Central memory CD4-positive, alpha-beta T cell (primary cell): ENCODE results near the gene SNAP29.
"Not testable (repeated sequence)": the region's sequence is repeated elsewhere in the genome, so short reads cannot be mapped to it uniquely, and the experiment has no call there.

Experiments used
- DNase-seq: peaks from one replicate; pipeline ENCODE4 v3.0.0; 2022

Gene SNAP29

GRCh38 chr22:20867179-20868024 is 8.6 kb downstream of the SNAP29 start:
- DNase-seq, result no peak

DNA sequence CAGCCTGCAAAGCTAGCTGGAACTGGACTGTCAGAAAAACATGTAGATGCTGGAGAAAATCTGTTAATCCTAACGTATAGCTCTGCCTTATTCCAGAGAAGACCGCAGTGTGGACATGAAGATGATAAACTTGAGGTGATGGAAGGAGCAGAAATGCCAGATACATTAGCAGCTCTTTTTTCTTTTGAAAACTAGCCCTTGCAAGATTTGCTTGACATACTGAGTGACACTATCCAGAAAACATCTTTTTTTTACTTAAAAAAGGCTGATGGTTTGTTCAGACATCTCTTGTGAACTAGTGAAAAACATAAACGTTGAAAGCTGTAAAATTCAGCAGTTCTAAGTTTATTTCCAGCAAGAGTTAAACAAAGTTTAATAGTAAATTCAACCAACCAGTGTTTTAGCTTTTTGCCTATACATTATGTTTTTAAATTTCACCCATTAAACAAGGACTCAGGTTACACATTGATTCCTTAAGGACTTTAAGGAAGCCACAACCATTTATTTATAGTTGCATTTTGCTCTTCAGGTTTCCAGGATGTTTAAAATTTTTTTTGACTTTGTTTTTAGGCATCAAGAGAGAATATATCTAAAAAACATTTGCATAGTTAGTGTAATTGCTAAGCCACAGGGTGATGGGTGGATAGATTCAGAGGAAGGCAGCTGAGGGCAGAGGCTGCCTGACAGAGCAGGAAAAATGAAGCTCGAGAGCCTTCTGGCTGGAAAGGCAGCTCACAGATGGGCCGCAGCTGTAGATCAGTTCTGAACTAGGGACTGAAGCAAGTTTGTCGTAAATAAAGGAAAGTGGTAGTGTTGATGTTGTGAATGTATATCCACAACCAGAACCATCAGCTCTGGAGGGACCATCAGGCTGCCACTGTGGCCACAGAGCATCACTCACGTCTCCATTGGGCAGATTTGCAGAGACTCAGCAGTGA is 9.5 kb downstream of the SNAP29 start:
- DNase-seq, result no peak

DNA sequence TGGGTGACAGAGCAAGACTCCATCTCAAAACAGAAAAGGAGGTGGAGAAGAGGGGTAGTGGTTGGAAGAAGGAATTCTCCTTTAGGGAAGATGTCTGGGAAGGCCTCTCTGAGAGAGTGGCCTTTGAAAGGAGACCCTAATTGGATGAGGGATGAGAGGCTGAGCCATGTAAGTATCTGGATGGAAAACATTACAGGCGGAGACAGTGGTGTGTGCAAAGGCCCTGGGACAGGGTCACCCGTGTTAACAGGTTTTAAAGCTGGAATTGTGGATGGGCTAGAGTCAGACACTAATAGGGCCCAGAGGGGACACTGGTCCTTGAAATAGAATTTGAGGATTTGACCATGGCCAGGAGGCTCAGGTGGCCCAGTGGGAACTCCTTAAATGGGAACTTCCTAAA is 10.4 kb downstream of the SNAP29 start:
- DNase-seq, result no peak

- DNase-seq, result no peak
Measured at GRCh38 chr22:20873214-20873613, 14.4 kb downstream of the SNAP29 start.

DNA sequence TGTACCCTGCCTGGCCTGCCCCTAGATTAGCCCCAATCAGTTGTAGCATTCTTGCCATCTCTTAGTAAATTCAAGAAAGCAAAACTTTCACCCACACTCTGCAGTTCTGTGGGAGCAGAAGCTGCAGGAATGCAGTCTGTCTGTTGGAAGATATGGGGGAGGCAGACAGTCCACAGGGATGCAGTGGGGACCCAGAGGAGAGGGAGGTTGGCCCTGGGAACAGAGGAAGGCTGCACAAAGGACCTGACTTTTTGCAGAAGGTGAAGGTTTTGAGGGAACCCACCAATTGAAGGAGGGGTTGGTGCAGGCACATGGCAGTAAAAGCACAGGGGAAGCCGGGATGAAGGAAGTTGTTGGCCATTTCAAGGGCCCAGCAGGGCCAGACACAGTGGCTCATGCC is 16.5 kb downstream of the SNAP29 start:
- DNase-seq, result no peak

DNA sequence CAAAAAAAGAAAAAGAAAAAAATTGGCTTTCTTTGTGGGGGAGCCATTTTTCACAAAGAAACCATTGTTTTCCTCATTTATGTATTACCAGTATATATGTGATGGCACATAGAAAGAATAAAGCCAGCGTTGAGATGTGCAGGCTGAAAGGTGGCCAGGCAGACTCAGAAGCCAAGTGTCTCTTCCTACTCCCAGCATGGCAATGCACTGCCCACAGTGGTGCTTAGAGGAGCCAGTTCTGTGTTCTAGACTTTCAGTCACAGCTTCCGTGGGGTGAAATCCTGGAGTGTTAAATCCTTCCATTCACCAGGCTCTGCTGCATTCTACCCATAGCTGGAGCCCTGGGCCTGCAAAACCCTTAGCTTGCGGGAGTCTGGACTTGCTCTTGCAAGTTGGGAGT is 18.9 kb downstream of the SNAP29 start:
- DNase-seq, result no peak

GRCh38 chr22:20881231-20881630 is 22.4 kb downstream of the SNAP29 start:
- DNase-seq, result no peak

DNA sequence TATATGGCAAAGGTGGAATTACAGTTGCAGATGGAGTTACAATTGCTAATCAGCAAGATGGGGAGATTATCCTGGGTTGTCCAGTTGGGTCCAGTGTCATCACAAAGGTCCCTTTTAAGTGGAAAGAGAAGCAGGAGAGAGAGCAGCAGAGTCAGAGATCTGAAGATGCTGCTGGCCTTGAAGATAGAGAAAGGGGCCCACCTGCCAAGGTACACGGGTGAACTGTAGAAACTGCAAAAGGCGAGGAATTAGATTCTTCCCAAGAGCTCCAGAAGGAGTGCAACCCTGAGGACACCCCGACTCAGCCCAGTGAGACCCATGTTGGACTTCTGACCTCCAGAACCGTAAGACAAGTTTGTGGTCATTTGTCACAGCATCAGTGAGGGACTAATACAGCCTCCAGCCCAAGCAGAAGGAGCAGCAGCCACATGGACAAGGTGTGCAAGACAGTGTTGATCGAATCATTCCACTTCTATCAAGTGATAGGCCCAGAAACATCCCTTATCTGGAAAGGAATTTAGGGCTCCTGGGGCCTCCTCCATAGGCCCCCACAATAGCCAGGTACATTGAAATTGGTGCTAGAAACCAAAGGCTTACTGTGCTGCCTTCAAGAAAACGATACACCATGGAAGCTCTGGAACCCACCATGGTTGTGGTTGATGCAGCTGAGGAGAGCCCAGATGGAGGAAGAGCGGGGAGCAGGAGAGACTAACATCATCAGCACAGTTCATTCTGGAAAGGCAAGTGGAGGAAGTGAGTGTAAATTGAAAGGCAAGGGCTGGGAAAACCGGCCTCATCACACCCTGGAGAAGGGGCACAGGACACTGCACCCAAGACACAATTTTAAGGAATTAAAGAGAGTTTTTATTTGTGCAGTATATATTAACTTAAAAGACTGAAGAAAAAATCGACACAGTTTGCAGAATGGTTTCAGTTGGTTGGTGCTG is 23.3 kb downstream of the SNAP29 start:
- DNase-seq, result no peak

DNA sequence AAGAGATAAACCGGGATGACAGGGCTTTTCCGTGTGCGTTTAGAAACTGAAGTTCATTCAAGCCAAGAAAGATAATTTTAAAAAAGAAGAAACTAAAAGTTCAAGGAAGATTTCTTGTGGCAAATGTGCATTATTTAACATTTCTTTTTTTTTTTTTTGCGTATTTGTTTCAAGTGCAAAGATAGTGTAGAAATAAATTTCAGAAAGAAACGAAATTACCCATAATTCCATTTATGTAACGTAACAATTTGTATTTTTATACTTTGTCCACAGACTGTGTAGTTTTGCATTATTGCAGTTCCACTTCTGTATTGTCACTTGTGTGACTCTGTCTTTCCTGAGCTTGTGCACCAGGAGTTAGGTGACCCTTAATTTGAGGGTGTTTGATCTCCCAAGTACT is 24.0 kb downstream of the SNAP29 start:
- DNase-seq, result no peak

DNA sequence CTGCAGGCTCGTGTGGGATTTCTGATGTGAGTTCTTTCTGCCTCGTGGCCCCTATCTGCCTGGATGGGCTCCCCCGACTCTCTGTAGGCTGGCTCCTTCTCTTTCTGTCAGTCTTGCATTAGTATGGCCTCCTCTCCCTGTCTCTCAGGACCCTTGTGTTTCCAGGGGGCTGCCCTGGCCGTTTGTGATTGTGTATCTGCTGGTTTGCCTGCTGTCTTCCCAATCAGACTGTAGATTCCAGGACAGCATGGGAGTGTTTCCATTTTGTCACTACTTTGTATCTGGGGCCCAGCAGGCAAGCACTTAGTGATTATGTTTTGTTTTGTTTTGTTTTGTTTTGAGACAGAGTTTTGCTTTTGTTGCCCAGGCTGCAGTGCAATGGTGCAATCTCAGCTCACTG is 25.6 kb downstream of the SNAP29 start:
- no peak for DNase-seq

DNA sequence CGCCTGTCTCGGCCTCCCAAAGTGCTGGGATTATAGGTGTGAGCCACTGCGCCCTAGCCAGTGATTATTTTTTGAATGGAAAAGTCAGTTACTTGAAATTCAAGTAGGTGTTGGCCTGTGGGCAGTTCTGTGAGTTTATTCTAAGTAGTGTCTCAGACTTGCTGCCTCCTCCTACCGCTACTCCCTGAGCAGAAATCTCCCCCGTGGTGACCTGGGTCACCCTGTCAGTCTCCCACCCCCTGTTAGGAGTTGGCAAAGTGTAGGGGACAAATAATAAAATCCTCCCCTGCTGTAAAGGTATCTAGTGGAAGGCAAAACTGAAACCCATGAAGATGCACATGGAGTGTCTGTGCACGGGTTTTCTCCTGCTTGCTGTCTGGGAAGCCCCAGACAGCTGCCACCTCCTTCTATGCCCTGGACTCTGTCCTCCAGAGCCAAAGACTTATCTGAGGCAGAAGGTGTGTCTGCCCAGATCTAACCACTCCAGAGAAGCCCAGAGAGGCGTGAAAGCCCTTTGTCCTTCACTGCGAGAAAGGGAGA is 26.3 kb downstream of the SNAP29 start:
- no peak for DNase-seq

- no peak for DNase-seq
Measured at GRCh38 chr22:20885557-20886323, 26.9 kb downstream of the SNAP29 start.

GRCh38 chr22:20887375-20887774 is 28.6 kb downstream of the SNAP29 start:
- DNase-seq, result no peak

DNA sequence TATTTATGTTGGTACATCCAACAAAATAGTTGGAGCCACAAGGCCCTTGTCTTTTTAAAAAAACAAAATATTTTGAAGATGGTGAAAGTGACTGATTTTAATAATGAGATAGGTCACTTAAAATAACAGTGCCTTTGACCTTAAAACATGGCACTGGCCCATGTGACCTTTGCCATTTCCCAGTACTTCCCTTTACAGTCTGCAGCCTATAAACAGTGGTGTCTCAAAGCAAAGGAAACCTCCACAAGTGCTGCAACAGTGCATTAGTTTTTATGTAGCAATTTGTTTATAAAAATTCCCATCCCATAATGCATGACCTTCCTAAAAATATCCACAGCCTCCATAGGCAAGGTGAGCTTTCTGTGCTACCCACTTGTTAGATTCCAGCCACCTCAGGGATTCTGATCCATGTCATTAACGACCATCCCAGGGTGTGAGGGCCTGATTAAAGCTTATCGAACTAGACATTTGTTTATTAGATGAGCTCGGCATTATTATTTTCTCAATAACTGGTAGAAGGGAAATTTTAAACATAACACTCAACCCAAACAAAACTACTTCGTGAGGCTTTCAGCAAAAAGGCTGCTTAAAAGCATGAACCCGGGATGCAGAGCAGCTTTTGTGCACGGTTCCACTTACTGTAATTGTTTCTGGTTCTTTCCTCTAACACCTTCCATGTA is 30.4 kb downstream of the SNAP29 start:
- no peak for DNase-seq

DNA sequence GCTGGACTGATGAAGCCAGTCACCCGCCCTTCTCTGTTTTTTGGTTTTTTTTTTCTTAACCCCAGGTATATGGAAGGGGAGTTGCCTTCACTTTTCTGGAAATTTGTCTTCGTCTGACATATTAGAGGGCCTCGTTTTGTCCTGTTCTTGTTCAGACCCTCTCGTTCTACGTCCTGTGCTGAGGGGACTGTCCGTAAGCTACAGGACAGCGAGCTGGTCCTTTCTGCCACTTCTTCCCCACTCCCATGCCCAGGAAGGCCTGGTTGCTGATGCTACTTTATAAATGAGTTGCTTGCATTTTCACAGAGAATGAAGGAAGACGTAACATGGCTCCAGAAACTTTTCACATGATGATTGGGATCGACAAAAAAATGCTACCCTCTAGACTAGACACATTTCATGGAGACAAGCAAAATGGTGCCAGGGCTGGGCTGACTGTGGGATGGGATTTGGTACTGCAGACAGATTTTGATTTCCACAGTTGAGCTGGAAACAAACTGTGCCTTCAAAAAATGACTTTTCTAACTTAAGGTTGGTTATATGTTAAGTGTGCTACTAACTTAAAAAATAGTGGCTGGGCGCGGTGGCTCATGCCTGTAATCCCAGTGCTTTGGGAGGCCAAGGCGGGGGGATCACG is 31.2 kb downstream of the SNAP29 start:
- no peak for DNase-seq

DNA sequence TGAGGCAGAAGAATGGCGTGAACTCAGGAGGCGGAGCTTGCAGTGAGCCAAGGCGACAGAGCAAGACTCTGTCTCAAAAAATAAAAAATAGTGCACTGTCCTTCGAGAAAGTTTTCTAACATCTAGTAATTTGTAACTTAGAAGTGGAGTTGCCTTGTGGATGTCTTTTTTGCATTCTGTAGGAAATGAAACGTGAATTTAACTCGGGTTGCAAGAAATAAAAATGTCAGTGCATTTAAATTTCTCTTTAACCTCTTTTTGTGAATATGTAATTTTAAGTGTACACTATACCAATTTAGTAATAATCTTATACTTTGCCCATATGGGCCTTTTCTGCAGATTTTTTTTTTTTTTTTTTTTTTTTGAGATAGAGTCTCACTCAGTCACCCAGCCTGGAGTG is 32.2 kb downstream of the SNAP29 start:
- DNase-seq, result no peak

DNA sequence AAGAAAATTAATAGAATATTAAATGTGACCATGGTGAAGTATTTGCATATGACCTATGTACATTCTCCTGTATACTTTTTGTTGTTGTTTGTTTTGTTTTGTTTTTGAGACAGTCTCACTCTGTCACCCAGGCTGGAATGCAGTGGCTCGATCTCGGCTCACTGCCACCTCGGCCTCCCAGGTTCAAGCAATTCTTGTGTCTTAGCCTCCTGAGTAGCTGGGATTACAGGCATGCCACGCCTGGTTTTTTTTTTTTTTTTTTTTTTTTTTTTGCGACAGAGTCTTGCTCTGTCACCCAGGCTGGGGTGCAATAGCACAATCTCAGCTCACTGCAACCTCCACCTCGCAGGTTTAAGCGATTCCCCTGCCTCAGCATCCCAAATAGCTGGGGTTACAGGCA is 38.9 kb downstream of the SNAP29 start:
- not testable (repeated sequence) for DNase-seq

DNA sequence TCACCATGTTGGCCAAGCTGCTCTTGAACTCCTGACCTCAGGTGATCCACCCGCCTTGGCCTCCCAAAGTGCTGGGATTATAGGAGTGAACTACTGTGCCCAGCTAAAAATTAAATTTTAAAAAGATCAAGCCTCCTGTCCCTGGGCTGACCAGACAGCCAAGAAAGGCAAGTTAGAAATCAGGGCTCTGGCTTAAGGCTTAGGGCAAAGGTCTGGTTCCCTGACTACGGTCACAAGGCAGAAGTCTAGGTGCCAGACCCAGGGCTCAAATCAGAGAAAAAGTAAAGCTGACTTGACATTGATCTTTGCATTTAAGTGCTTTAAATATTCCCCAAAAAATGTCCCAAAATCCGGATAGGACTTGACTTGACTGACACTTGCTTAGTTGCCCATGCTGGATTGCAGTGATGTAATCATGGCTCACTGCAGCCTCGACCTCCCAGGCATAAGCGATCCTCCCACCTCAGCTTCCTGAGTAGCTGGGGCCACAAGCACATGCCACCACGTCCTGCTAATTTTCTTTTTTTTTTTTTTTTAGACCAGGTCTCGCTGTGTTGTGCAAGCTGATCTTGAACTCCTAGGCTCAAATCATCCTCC is 41.1 kb downstream of the SNAP29 start:
- no peak for DNase-seq

- DNase-seq, result not testable (repeated sequence)
Measured at GRCh38 chr22:20901093-20902033, 42.6 kb downstream of the SNAP29 start.
